HG03342 (cell line): Measurements from ENCODE around the gene TTPAL.

ENCODE experiments used
- ATAC-seq: cut with Tn5 transposase; IDR thresholded peaks from one replicate; pipeline ENCODE4 v1.9.1; 2021; ENCODE audit warnings: mild to moderate bottlenecking, moderate library complexity; ENCODE audit not compliant: unreplicated experiment

Gene TTPAL

DNA sequence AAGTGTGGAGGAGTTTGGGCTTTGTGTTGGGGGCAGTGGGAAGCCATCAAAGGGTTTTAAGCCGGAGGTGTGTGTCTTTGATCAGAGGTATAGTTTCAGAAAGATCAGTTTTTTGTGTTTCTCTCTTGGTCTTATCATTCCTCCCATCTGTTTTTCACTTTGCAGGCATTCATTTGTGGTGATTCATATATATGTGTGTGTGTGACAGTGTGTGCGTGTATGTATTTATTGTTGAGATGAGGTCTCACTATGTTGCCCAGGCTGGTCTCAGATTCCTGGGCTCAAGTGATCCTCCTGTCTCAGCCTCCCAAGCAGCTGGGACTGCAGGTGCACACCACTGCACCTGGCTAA, 57.3 kb downstream of the TTPAL start:
- ATAC-seq = no peak

DNA sequence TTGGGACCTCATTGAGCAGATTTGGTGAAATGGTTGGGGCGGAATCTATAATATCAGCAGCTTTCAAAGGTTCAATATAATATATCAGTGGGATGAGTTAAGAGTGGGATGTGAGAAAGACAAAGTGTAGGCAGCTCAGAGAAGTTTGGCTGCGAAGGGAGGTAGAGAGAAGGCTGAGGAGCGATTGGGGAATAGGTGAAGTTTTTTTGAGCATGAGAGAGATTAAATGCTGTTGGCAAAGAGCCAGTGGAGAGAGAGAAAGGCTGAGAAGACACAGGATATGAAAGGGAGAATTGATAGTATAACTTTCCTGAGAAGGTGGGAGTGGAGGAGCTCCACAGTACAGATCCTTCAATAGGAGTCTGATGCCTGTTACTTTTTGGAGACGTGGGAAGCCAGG, 58.3 kb downstream of the TTPAL start:
- ATAC-seq = no peak

DNA sequence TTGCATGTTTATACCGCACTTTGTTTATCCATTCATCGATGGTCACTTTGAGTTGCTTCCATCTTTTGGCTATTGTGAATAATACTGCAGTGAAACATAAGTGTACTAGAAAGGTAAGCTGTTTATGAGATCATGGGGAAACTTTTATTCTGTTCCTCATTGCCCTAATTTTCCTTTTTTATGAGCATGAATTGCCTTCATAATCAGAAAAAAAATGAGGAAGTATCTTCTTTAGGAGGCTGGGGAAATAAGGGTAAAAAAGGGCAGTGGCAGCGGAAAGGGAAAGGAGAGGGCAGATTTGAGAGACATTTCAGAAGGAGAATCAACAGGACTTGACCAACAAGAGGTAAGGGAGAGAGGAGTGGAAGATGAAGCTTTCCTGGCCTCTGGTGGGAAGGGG, 60.5 kb downstream of the TTPAL start:
- ATAC-seq = no peak

DNA sequence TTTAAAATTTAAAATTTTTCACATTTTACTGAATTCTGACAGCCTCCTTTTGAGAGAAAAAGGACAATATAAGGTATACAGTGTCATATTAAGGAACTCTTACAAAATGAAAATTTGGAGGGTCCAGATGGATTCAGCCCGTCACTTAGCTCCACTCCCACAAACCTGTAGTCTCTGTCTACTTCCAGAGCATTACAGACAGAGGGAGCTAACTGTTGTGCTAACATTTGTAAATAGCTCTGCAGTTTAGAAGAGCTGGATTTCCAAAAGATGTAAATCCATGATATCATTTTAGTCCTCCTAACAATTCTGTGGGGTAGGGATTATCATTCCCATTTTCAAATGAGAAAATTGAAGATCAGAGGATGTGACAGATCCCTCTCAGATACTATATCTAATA, 62.3 kb downstream of the TTPAL start:
- ATAC-seq = no peak

DNA sequence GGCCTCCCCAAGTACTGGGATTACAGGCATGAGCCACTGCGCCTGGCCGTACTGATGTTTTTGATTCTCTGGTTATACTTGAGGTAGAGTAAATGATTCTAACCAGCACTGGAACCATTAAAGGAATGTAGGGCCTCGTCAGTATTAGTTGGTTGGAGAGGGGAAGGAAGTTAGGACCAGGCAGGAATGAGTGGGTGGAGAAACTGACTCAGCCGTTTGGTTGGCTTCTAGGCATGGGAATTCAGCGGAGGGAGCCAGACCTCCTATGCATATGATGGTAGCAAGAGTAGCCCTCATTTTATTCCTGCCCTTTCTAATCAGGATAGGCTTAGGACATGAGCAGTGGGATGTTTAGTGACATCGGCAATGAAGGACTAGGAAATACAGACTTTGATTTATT, 65.2 kb downstream of the TTPAL start:
- ATAC-seq = no peak

DNA sequence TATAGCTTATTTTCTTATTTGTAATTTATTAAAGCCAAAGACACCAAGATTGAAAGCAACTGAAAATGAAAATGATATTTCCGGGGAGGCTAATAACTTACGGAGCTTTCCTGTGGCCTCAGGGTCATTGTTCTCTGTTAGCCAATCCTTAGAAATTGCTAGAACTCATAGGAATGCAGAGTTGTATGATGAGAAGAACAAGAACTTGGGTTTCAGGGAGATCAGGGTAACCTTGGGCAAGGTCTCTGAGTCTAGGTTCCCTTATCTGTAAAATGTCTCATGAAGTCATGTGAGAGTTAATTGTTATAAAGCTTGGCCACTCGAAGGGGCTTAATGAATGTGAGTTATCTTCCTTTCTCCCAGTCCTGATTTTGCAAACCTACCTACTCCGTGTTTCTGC, 66.3 kb downstream of the TTPAL start:
- ATAC-seq = no peak

DNA sequence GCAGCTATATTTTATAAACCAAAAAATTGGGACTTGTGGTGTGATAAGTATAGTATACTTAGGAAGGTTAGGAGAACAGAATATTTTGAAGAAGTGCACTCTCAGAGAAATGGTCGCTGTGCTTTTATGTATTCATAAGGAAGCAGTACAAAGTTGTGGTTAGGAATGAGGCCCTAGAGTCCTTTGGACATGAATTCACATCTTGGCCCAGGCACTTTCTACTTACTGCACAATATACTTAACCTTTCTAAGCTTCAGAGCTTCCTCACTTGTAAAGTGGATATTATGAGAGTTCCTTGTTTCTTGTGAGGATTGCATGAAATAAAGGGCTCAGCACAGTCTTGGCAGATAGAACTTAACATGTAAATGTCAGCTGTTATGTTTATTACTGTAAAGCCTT, 67.2 kb downstream of the TTPAL start:
- no peak for ATAC-seq

DNA sequence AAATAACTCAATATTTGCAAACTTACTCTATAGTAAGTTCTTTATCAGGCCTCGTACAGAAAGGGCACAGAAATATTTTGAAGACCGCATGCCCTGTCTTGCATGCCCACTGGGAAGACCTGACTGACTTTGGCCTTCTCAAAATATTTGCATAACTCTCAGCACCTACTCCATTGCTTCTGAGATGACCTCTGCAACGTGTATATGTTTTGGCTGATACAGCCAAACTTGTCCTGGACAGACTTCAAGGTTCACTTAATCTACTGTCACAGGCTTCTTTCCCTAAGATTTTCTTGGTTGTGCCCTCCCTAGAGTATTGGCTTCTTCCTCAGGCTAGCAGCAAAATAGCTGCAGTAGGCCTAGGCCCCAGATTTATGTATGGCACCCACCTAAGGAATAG, 67.7 kb downstream of the TTPAL start:
- ATAC-seq = no peak
